Measurements from ENCODE around the gene CIAO3.
"Not testable (repeated sequence)": the region's sequence is repeated elsewhere in the genome, so short reads cannot be mapped to it uniquely, and the experiment has no call there.

CIAO3 gene

GRCh38 chr16:708019-708418 lies 32.8 kb downstream of the CIAO3 start:
- DNase-seq, result no peak

- no peak for DNase-seq
Measured at GRCh38 chr16:707062-707538, 33.7 kb downstream of the CIAO3 start.

- no peak for DNase-seq
Measured at GRCh38 chr16:706189-707061, 34.4 kb downstream of the CIAO3 start.

GRCh38 chr16:705431-706188 lies 35.2 kb downstream of the CIAO3 start, which contains the start of gene FBXL16:
FBXL16 (minus strand) TSS chr16:705801; CDS start chr16:697405, 8,396 bp downstream.
- no peak for DNase-seq

- no peak for DNase-seq
Measured at GRCh38 chr16:704552-705380, 36.0 kb downstream of the CIAO3 start.

GRCh38 chr16:704047-704446 lies 36.8 kb downstream of the CIAO3 start:
- DNase-seq, result no peak

GRCh38 chr16:703406-703805 lies 37.4 kb downstream of the CIAO3 start:
- DNase-seq, result no peak

GRCh38 chr16:702341-702740 lies 38.5 kb downstream of the CIAO3 start:
- no peak for DNase-seq

GRCh38 chr16:700684-701584 lies 39.9 kb downstream of the CIAO3 start:
- DNase-seq, result no peak

- DNase-seq, result no peak
Measured at GRCh38 chr16:698911-699671, 41.7 kb downstream of the CIAO3 start.

GRCh38 chr16:695355-696089 lies 45.3 kb downstream of the CIAO3 start:
- DNase-seq, result peak; percentile 61

- DNase-seq, result no peak
Measured at GRCh38 chr16:694863-695354, 45.9 kb downstream of the CIAO3 start.

GRCh38 chr16:694187-694862 lies 46.5 kb downstream of the CIAO3 start:
- DNase-seq, result no peak

- no peak for DNase-seq
Measured at GRCh38 chr16:693766-694165, 47.0 kb downstream of the CIAO3 start.

GRCh38 chr16:693364-693763 lies 47.4 kb downstream of the CIAO3 start:
- no peak for DNase-seq

GRCh38 chr16:692356-693108 lies 48.3 kb downstream of the CIAO3 start:
- no peak for DNase-seq

- not testable (repeated sequence) for DNase-seq
Measured at GRCh38 chr16:691242-691641, 49.6 kb downstream of the CIAO3 start.

- DNase-seq, result no peak
Measured at GRCh38 chr16:689175-689897, 51.5 kb downstream of the CIAO3 start.

Measured in activated CD4-positive, alpha-beta T cell treated with anti-CD3 and anti-CD28 coated beads for 1 hour (primary cell).